Raji (cell line): Measurements from ENCODE around the gene RPS2.

Experiments used
- POLR2A ChIP-seq: IDR thresholded peaks from 2 replicates; pipeline ENCODE4 v1.6.1; 2011; ENCODE audit warnings: low read depth, low read length, control low read depth; ENCODE audit not compliant: insufficient read depth

RPS2 gene

GRCh38 chr16:1913327-1914083, 51.1 kb downstream of the RPS2 start:
- no peak for TF ChIP-seq POLR2A

DNA sequence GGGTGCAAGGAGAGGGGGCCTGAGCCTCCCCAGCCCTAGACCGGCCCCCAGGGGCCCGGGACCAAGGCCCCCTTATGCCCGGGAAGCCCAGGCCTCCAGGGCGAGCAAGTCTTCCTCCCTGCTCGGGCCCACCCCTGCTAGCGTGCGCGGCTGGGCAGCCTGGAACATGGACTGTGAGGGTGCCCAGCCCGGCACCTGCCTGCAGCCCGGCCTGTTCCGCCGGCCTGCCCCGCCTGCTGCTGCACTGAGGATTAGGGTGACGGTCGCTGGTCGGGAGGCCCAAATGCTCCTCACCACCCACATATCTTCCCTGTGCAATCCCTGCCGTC, 52.4 kb downstream of the RPS2 start:
- TF ChIP-seq POLR2A: no peak
